Measurements from ENCODE around the gene PSMB9.
A peak's percentile ranks its signal among the peaks of the same experiment; 100 is the strongest.
"Not testable (repeated sequence)": the region's sequence is repeated elsewhere in the genome, so short reads cannot be mapped to it uniquely, and the experiment has no call there.

PSMB9 gene

DNA sequence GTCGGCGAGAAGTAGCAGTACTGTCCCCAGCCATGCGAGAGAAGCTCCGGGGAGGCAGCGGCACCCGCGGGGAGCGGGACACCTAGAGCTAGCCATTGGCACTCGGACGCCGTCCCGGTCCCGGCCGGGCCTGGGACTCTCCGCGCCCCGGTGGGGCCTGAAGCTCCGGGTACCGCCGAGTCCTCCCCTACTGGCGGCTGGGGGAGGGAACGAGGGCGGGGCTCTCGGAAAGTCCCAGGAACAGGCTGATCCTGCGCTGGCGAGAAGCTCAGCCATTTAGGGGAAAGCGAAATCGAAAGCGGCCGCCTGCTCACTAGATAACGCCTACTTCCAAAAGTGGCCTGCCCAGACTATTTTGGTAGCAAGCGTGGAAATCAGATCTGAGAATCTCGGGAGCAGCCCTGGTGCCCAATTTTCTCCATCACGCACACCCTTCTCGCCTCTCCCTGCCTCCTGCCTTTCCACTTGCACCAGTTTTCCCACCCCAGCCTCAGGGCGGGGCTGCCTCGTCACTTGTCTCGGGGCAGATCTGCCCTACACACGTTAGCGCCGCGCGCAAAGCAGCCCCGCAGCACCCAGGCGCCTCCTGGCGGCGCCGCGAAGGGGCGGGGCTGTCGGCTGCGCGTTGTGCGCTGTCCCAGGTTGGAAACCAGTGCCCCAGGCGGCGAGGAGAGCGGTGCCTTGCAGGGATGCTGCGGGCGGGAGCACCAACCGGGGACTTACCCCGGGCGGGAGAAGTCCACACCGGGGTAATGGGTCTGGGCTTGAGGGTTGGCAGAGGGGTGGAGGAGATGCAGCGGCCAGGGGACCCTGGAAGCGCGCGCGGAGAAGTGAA is at the start of gene PSMB9, which contains the start of gene TAP1:
TSS of gene PSMB9 (plus strand) at position 652 of the 835 bp plus-strand sequence. CDS start at position 690, 38 bp downstream.
TSS of gene TAP1 (minus strand) at position 164 of the 835 bp plus-strand sequence. CDS start at position 96, 68 bp downstream.
- DNase-seq (ENCODE audit: low spot score), result peak; percentile 96

DNA sequence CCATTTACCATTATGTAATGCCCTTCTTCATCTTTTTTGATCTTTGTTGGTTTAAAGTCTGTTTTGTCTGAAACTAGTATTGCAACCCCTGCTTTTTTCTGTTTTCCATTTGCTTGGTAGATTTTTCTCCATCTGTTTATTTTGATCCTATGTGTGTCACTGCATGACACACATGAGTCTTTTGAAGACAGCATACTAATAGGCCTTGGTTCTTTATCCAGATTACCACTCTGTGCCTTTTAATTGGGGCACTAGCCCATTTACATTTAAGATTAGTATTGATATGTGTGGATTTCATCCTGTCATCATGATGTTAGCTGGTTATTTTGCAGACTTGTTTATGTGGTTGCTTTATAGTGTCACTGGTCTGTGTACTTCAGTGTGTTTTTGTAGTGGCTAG is 48.6 kb upstream of the PSMB9 start:
- DNase-seq (ENCODE audit: low spot score), result not testable (repeated sequence)

DNA sequence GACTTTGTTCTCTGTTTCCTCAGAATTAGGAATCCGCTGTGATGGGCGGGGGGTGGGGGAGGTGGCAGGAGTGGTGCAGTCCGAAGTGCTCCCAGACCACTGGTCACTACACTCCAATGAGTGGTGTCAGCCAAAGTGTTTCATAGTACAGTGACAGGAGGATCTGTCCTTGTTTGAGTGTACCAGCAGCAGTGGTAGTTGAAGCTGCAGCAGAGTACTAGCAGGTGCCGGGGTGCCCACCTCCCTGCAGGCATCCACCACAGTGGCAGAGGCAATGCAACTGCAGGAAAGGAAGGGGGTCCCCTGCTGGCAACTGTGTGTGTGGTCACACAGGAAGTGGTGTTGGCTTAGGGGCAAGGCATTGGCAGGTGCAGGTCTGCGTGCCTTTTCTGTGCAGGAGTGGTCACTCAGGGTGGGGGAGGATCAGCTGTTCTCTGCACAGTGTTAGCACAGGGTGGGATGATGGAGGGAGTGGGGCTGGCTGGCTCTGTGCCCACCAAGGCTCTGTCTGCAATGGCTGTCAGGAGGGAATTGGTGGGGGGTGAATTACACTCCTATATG is 46.9 kb upstream of the PSMB9 start:
- DNase-seq (ENCODE audit: low spot score), result no peak

DNA sequence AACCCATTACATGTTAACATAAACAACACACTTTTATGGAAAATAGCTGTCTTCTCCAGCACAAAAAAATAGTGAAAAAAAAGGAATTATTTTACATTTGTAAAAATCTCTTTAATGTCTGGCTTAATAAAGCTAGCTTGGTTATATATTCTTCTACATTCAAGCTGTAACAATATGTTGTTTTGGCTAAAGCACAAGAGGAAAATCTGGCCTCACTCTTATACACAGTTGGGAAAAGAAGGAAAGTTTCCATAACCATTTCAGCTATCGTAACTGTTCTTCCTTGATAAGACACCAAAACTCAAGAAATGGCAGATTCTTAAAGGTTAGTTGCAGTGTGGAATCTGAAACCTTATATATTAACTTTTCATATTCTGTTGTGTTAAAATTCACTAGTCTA is 44.8 kb upstream of the PSMB9 start:
- DNase-seq (ENCODE audit: low spot score), result no peak

DNA sequence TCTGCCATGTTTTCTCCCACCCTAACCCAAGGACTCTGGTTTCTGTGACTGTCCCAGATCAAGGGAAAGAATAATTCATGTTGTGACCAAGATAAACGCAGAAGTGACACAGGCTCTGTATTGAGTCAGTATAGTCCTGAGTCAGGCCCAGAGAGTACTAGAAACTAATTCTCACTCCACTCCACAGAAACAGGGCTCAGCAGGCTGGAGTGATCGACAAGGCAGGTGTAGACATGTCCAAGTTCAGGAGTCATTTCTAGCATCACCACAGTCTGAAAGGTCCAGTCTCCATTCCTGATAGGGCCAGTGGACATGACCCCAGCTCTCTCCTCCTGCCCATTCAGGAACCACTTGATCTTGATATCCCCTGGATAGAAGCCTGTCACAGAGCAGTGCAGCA is 39.8 kb upstream of the PSMB9 start:
- no peak for DNase-seq (ENCODE audit: low spot score)

GRCh38 chr6:32815115-32815514 is 38.9 kb upstream of the PSMB9 start:
- DNase-seq (ENCODE audit: low spot score), result no peak

- no peak for DNase-seq (ENCODE audit: low spot score)
These were observed 38.0 kb upstream of the PSMB9 start for GRCh38 chr6:32815996-32816395.

GRCh38 chr6:32816746-32817204 is 37.2 kb upstream of the PSMB9 start, which contains the start of gene HLA-DOB:
Gene HLA-DOB (minus strand): TSS chr6:32817002. CDS start chr6:32816951, 51 bp downstream.
- DNase-seq (ENCODE audit: low spot score), result peak; percentile 23

DNA sequence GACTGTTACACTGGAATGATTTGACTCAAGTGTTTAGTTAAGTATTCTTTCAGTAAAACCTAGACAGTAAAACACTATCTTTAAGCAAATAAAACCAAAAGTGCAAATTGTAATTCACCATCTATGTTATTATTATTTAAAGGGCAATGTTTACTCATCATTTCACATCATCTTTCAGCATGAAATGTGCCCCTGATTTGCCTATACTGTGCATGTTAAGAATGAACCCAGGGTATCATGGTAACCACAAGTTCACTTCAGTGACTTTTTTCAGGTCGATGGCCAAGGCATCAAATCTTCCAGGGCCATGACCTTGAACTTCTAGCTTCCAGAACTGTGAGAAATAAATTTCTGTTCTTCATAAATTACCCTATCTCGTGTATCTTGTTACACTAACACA is 35.1 kb upstream of the PSMB9 start:
- no peak for DNase-seq (ENCODE audit: low spot score)

- no peak for DNase-seq (ENCODE audit: low spot score)
These were observed 34.3 kb upstream of the PSMB9 start for GRCh38 chr6:32819729-32820128.

- peak; percentile 37 for DNase-seq (ENCODE audit: low spot score)
These were observed 28.0 kb upstream of the PSMB9 start for GRCh38 chr6:32825966-32826365.

DNA sequence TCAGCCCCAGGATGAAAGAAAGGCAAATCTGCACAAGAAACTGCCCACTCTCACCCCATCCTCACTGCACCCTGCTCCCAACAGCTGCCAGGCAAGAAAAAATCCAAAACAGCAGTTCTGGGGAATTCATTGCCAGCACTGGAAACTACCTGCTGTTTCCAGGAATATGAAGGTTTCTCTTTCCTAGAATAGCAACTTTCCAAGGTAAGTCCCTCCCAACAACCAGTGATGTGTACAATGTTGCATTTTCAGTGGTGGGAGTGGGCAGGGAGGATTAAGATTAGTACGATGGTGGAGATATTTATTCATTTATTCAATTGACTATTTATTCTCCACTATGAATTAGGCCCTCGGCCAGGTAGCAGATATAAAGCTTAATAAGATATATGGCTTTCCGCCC is 27.0 kb upstream of the PSMB9 start:
- no peak for DNase-seq (ENCODE audit: low spot score)

DNA sequence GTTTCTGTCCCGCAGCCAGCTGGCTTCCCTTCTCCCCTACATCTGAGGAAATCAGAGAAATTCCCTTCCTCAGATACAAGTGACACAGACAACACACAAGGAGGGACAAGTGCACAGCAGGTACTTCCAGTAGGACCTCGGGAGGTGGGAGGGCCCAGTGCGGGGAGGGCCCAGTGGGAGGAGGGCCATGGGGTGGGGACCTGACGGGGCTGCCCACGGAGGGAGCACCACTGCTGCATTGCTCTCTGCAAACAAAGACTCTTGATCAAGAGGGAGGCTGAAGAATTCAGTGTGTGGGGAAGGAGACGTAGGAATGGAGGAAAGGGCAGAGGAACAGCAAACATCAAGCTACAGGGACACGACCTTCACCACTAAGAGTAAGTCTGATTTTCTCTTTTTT is 24.5 kb upstream of the PSMB9 start:
- DNase-seq (ENCODE audit: low spot score), result no peak

DNA sequence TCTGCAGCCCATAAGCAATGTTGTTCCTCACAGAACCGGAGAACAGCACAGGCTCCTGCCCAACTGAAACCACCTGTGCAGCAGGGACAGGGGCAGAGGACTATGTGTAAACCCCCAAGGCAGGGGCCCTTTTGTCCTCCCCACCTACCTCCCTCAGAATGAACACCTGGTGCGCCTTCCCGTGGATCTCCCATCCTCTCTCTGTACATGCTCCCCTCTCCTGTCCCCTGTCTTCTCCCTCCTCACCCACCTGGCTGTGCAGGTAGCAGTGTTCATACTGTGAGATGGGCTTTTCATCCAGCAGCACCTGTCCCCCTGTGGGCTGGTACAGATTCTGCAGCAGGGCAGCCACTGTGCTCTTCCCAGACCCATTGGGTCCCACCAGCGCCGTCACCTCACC is 24.0 kb upstream of the PSMB9 start:
- DNase-seq (ENCODE audit: low spot score), result no peak

DNA sequence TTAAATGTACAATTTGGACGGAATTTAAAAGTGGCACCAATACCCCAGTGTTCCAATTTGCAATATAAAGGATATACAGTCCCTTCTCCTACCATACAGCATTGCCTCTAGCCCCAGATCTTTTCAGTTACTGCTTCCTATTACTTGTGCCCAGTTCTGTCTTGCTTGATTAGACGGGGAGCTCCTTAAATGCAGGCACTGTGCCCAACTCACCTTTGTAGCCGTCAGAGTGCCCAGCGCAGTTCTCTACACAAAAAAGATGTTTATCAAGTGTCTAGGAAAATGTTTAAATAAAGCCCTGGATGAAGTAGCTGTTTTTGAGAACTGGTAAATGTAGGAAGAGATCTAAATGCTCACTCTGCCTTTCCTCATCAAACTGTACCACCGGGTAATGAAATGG is 23.1 kb upstream of the PSMB9 start:
- DNase-seq (ENCODE audit: low spot score), result no peak

GRCh38 chr6:32832535-32832934 is 21.5 kb upstream of the PSMB9 start:
- DNase-seq (ENCODE audit: low spot score), result no peak

DNA sequence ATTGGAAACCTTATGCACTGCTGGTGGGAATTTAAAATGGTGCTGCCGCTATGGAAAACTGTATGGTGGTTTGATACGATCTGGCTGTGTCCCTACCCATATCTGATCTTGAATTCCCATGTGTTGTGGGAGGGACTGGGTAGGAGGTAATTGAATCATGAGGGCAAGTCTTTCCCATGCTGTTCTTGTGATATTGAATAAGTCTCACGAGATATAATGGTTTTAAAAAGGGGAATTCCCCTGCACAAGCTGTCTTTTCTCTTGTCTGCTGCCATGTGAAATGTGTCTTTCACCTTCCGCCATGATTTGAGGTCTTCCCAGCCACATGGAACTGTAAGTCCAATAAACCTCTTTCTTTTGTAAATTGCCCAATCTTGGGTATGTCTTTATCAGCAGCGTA is 20.3 kb upstream of the PSMB9 start:
- no peak for DNase-seq (ENCODE audit: low spot score)

DNA sequence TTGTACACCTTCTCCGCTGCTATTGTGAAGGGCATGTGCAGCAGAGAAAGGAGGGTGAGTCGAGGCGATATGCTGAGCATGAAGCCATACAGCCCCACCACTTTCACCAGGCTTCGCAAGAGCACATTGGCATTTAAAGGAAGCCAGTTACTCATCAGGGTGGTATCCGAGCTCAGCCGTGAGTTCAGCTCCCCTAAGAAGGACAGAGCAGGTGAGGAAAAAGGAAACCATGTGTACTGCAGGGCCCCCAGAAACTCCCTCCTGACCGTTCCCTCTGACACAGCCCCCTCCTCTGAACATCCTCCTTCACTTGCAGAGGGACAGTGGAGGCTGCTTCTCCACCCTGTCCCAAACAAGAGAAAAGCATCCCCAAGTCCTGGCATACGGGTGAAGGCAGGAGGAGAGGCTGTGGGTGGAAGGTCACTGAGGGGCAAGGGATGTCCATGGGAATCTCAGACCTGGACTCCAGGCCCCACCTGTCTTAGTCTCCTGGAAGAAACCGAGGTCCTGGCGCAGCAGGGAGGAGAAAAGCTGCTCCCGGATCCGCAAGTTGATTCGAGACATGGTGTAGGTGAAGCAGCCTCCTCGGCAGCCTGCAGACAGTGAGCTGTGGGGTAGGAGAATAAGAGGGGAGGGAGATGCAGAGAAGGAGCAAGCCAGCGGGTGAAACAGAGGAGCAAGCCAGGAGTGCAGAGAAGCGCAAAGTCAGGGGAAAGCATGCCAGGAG is 18.7 kb upstream of the PSMB9 start:
- no peak for DNase-seq (ENCODE audit: low spot score)

DNA sequence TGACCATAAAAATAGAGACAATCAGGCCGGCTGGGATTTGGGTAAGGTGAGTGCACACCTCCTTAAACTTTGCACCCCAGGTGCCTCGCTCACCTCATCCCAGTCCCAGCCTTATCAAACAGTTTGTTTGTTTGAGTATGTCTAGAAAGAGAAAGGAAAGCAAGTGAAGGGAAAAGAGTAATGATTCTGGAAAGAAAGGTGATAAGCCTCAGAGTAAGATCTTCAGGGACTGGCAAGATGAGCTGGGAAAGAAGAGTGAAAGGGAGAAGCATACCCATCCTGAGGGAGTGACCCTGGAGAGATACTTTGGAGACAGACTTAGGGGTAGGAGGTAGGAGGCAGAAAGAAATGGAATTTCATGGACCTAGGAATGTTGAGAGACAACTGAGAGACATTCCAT is 17.1 kb upstream of the PSMB9 start:
- no peak for DNase-seq (ENCODE audit: low spot score)

DNA sequence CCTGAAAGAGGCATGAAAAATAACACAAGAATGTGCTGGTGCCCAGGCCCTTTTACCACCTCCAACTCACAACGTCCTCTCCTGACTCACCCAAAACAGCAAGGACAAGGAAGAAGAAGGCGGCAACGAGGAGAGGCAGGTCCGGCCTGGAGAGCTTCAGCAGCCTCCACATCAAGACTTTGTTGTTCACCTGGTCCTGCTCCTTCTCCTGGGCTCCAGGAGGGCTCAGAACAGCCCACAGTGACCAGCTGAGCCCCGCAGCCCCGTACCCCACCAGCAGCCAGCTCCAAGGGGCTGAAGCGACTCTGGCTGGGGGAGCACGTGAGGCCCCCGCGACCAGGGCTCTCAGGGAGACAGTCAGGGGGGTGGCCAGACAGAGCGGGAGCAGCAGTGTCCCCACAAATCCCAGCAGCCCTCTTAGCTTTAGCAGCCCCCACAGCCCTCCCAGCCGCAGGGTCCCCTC is 16.3 kb upstream of the PSMB9 start:
- DNase-seq (ENCODE audit: low spot score), result no peak

GRCh38 chr6:32838114-32838958 is 15.7 kb upstream of the PSMB9 start, which contains the start of gene TAP2:
Gene TAP2 (minus strand): TSS chr6:32838739. CDS start chr6:32838233, 506 bp downstream.
- DNase-seq (ENCODE audit: low spot score), result peak; percentile 92

- DNase-seq (ENCODE audit: low spot score), result no peak
These were observed 14.6 kb upstream of the PSMB9 start for GRCh38 chr6:32839356-32839755.
